IPS-20b (cell line): ENCODE measurements around the gene CDK14.

Experiments used
- H3K27ac ChIP-seq: one replicate; pipeline ENCODE4 v1.5.1; 2013; ENCODE audit warnings: low read length
- H3K27me3 ChIP-seq: 2 replicates; pipeline ENCODE4 v1.6.1; 2013; ENCODE audit warnings: mild to moderate bottlenecking, low read length, inconsistent platforms; ENCODE audit not compliant: insufficient read depth
- H3K36me3 ChIP-seq: 2 replicates; pipeline ENCODE4 v1.6.1; 2013; ENCODE audit warnings: low read depth, mild to moderate bottlenecking, inconsistent platforms, low read length, moderate library complexity; ENCODE audit not compliant: insufficient read depth
- H3K4me1 ChIP-seq: 2 replicates; pipeline ENCODE4 v1.6.1; 2013; ENCODE audit warnings: mild to moderate bottlenecking, control low read depth, inconsistent platforms, low read length, moderate library complexity; ENCODE audit not compliant: insufficient read depth
- H3K4me3 ChIP-seq: 2 replicates; pipeline ENCODE4 v1.5.1; 2013; ENCODE audit warnings: mild to moderate bottlenecking, low read length, inconsistent platforms
- H3K9ac ChIP-seq: 2 replicates; pipeline ENCODE4 v1.6.1; 2013; ENCODE audit warnings: low read depth, mild to moderate bottlenecking, inconsistent platforms, low read length, moderate library complexity
- H3K9me3 ChIP-seq: 2 replicates; pipeline ENCODE4 v1.6.1; 2013; ENCODE audit warnings: mild to moderate bottlenecking, low read depth, low read length, inconsistent platforms; ENCODE audit not compliant: insufficient read depth

Gene CDK14

DNA sequence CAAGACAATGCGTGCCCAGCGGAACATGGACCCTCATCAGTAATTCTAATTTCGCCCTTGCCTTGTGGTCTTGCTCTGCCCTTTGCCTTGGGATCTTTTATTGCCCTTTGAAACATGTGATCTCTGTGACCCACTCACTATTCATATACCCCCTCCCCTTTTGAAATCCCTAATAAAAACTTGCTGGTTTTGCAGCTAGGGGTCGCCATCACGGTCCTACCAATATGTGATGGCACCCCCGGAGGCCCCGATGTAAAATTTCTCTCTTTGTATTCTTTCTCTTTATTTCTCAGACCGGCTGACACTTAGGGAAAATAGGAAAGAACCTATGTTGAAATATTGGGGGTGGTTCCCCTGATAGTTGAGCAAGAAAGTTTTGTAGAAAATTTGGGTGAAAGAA is 242.7 kb downstream of the CDK14 start:
- Histone ChIP-seq H3K27me3 (no peaks in the 10 kb centered on the region), H3K9ac (no peak overlapping the region), H3K4me1 (no peaks in the 10 kb centered on the region), H3K27ac (no peak overlapping the region), H3K4me3 (no peak overlapping the region), H3K9me3 (peaks cover 3% of the 10 kb centered on the region; the same call in 1 of the 2 replicates), H3K36me3 (no peaks in the 10 kb centered on the region)

GRCh38 chr7:90839316-90839715 is 243.2 kb downstream of the CDK14 start:
- H3K27ac ChIP-seq = no peak overlapping the region
- no peaks in the 10 kb centered on the region for H3K36me3 ChIP-seq
- no peaks in the 10 kb centered on the region for H3K4me1 ChIP-seq
- H3K4me3 ChIP-seq = no peak overlapping the region
- no peak overlapping the region for H3K9ac ChIP-seq
- no peaks in the 10 kb centered on the region for H3K27me3 ChIP-seq
- H3K9me3 ChIP-seq = peaks cover 3% of the 10 kb centered on the region; the same call in 1 of the 2 replicates

GRCh38 chr7:90839727-90840291 is 243.7 kb downstream of the CDK14 start:
- Histone ChIP-seq H3K27ac (no peak overlapping the region), H3K4me3 (no peak overlapping the region), H3K9ac (no peak overlapping the region), H3K27me3 (no peaks in the 10 kb centered on the region), H3K4me1 (no peaks in the 10 kb centered on the region), H3K36me3 (no peaks in the 10 kb centered on the region), H3K9me3 (peaks cover 3% of the 10 kb centered on the region; the same call in 1 of the 2 replicates)

- Histone ChIP-seq H3K9me3 (peaks cover 3% of the 10 kb centered on the region; the same call in 1 of the 2 replicates), H3K4me1 (no peaks in the 10 kb centered on the region), H3K27me3 (no peaks in the 10 kb centered on the region), H3K27ac (no peak overlapping the region), H3K36me3 (no peaks in the 10 kb centered on the region), H3K4me3 (no peak overlapping the region), H3K9ac (no peak overlapping the region)
Measured at GRCh38 chr7:90841759-90842429, 245.8 kb downstream of the CDK14 start.

DNA sequence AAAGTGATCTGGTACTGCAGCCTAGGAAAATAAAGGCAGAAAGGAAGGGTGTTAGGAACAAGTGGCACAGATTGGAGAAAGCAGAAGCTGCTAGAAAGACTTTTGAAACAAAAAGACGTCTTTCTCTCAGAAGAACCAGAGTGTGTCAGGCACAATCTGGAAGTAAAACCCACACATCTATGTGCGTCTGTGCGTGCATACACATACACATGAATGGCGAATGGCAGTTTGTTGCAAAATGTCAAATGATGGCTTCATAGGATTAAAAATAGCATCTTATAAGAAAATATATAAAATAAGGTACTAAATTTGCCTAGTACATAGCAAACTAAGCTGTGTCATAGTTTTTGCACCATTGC is 246.3 kb downstream of the CDK14 start:
- no peaks in the 10 kb centered on the region for H3K27me3 ChIP-seq
- no peak overlapping the region for H3K9ac ChIP-seq
- H3K9me3 ChIP-seq = peaks cover 2% of the 10 kb centered on the region; the same call in 1 of the 2 replicates
- H3K4me1 ChIP-seq = no peaks in the 10 kb centered on the region
- no peaks in the 10 kb centered on the region for H3K36me3 ChIP-seq
- no peak overlapping the region for H3K27ac ChIP-seq
- no peak overlapping the region for H3K4me3 ChIP-seq

GRCh38 chr7:90843472-90843871 is 247.4 kb downstream of the CDK14 start:
- no peaks in the 10 kb centered on the region for H3K27me3 ChIP-seq
- no peaks in the 10 kb centered on the region for H3K4me1 ChIP-seq
- H3K36me3 ChIP-seq = no peaks in the 10 kb centered on the region
- no peaks in the 10 kb centered on the region for H3K9me3 ChIP-seq
- no peak overlapping the region for H3K9ac ChIP-seq
- no peak overlapping the region for H3K27ac ChIP-seq
- no peak overlapping the region for H3K4me3 ChIP-seq

GRCh38 chr7:90844421-90844820 is 248.3 kb downstream of the CDK14 start:
- Histone ChIP-seq H3K4me3 (no peak overlapping the region), H3K9me3 (no peaks in the 10 kb centered on the region), H3K27ac (no peak overlapping the region)

DNA sequence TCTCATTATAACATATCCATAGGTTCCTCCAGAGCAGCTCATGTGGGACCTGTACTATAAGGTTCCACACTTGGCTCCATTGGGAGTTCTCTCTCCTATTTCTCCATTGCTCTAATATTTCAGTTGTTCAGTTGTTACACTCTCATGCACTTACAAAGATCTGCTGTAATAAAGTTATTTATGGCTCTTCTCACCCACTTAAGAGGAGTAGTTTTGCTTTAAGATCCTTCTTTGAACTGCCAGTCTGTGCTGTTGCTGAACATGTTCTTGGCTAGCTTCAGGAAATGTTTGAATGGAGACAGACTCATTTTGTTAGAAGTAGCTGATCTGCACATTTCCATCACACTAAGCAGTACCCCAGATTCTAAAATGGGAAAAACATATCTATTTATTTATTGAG is 250.1 kb downstream of the CDK14 start:
- no peaks in the 10 kb centered on the region for H3K4me1 ChIP-seq
- no peaks in the 10 kb centered on the region for H3K36me3 ChIP-seq
- no peaks in the 10 kb centered on the region for H3K27me3 ChIP-seq
- no peak overlapping the region for H3K4me3 ChIP-seq
- H3K9ac ChIP-seq = no peak overlapping the region
- H3K9me3 ChIP-seq = no peaks in the 10 kb centered on the region
- no peak overlapping the region for H3K27ac ChIP-seq

More at GRCh38 chr7:90844421-90844820, 248.3 kb downstream of the CDK14 start:
- Histone ChIP-seq H3K4me1 (no peaks in the 10 kb centered on the region), H3K9ac (no peak overlapping the region), H3K36me3 (no peaks in the 10 kb centered on the region), H3K27me3 (no peaks in the 10 kb centered on the region)

DNA sequence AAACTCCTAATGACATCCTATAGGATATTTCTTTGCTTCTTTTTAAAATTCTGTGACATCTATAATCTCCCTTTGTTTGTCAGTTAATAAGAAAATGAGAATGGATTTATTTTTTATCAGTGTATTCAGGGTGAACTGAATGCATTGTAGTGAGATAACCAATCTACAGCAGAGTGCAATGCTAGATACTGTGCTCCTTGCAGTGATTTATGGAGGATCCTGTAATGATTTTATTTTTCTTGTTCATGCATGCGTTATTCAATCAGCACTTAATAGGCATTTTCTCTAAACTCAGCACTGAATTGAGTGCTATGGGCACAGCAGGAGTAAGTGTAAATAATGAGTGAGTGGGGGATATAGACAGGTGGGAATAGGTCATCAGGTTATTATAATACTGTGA is 253.9 kb downstream of the CDK14 start:
- H3K9me3 ChIP-seq = no peaks in the 10 kb centered on the region
- H3K4me1 ChIP-seq = no peaks in the 10 kb centered on the region

DNA sequence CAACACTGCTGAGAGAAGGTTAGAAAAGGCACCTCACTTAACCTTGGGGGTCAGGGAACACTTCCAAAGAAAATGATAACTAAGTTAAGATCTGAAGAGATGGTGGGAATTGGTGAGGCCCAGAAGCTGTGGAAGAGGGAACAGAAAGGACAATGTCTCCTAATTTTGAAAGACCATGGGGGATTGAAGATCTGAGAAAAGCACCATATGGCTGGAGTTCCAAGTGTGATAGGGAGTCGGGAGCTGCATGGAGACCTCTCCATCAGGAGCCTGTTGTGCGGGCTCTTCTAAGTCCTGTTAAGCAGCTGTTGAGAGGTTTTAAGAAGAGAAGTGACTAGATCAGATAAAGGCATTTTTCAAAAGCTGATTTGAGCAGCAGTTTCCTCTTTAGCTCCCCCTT is 254.3 kb downstream of the CDK14 start:
- no peaks in the 10 kb centered on the region for H3K27me3 ChIP-seq
- H3K9me3 ChIP-seq = no peaks in the 10 kb centered on the region
- H3K36me3 ChIP-seq = no peaks in the 10 kb centered on the region
- H3K4me3 ChIP-seq = no peak overlapping the region
- H3K27ac ChIP-seq = no peak overlapping the region
- no peaks in the 10 kb centered on the region for H3K4me1 ChIP-seq
- no peak overlapping the region for H3K9ac ChIP-seq

More for the DNA sequence above, 253.9 kb downstream of the CDK14 start:
- H3K36me3 ChIP-seq = no peaks in the 10 kb centered on the region
- no peaks in the 10 kb centered on the region for H3K27me3 ChIP-seq
- no peak overlapping the region for H3K4me3 ChIP-seq
- no peak overlapping the region for H3K9ac ChIP-seq
- H3K27ac ChIP-seq = no peak overlapping the region

DNA sequence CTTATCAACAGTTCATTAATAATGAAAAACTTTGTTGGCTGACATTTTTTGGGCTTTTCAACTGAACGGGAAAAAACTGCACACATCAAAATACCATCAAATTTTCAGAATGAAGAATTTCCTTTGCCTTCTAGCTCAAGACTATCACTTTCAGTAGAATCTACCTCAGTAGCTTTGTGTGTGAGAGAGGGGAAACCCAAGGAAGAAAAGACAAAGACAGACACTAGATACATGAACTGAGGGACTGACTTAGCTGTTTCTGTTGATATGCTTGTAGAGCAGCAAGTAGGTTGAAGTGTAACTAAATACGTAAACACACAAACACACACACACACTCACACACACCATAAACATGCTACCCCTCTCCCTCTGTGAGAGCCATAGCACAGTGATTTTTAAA is 257.1 kb downstream of the CDK14 start:
- Histone ChIP-seq H3K27me3 (no peaks in the 10 kb centered on the region), H3K9me3 (no peaks in the 10 kb centered on the region), H3K4me1 (no peaks in the 10 kb centered on the region), H3K27ac (peak overlapping the region; percentile 14), H3K36me3 (no peaks in the 10 kb centered on the region), H3K4me3 (no peak overlapping the region), H3K9ac (no peak overlapping the region)

- Histone ChIP-seq H3K4me1 (no peaks in the 10 kb centered on the region), H3K36me3 (no peaks in the 10 kb centered on the region), H3K9me3 (no peaks in the 10 kb centered on the region), H3K27me3 (no peaks in the 10 kb centered on the region), H3K9ac (no peak overlapping the region), H3K27ac (no peak overlapping the region), H3K4me3 (no peak overlapping the region)
Measured at GRCh38 chr7:90856351-90857070, 260.4 kb downstream of the CDK14 start.
